ENCODE data around the gene CMSS1.
A peak's percentile ranks its signal among the peaks of the same experiment; 100 is the strongest.

CMSS1 gene

GRCh38 chr3:100105501-100105900 lies 287.8 kb downstream of the CMSS1 start:
- no peak for DNase-seq (ENCODE audit: low read depth, low spot score)

GRCh38 chr3:100106094-100106493 lies 288.4 kb downstream of the CMSS1 start:
- DNase-seq (ENCODE audit: low read depth, low spot score) = no peak

- DNase-seq (ENCODE audit: low read depth, low spot score) = no peak
Measured at GRCh38 chr3:100106531-100107141, 289.0 kb downstream of the CMSS1 start.

- DNase-seq (ENCODE audit: low read depth, low spot score) = no peak
Measured at GRCh38 chr3:100107221-100107814, 289.7 kb downstream of the CMSS1 start.

- DNase-seq (ENCODE audit: low read depth, low spot score) = no peak
Measured at GRCh38 chr3:100108464-100109079, 290.9 kb downstream of the CMSS1 start.

GRCh38 chr3:100110162-100110561 lies 292.5 kb downstream of the CMSS1 start:
- DNase-seq (ENCODE audit: low read depth, low spot score) = no peak

GRCh38 chr3:100111728-100112127 lies 294.1 kb downstream of the CMSS1 start:
- no peak for DNase-seq (ENCODE audit: low read depth, low spot score)

- no peak for DNase-seq (ENCODE audit: low read depth, low spot score)
Measured at GRCh38 chr3:100113723-100114412, 296.2 kb downstream of the CMSS1 start.

- DNase-seq (ENCODE audit: low read depth, low spot score) = peak; percentile 64
Measured at GRCh38 chr3:100114413-100115030, 296.9 kb downstream of the CMSS1 start, which contains the start of gene FILIP1L. TSS of gene FILIP1L (minus strand) at chr3:100114501.

GRCh38 chr3:100117093-100117492 lies 299.4 kb downstream of the CMSS1 start:
- DNase-seq (ENCODE audit: low read depth, low spot score) = no peak

- no peak for DNase-seq (ENCODE audit: low read depth, low spot score)
Measured at GRCh38 chr3:100120012-100120411, 302.4 kb downstream of the CMSS1 start.

- no peak for DNase-seq (ENCODE audit: low read depth, low spot score)
Measured at GRCh38 chr3:100120693-100121092, 303.0 kb downstream of the CMSS1 start.

- no peak for DNase-seq (ENCODE audit: low read depth, low spot score)
Measured at GRCh38 chr3:100122321-100122720, 304.7 kb downstream of the CMSS1 start.

- DNase-seq (ENCODE audit: low read depth, low spot score) = peak; percentile 42
Measured at GRCh38 chr3:100123112-100123511, 305.4 kb downstream of the CMSS1 start.

GRCh38 chr3:100124201-100124761 lies 306.6 kb downstream of the CMSS1 start:
- DNase-seq (ENCODE audit: low read depth, low spot score) = no peak

GRCh38 chr3:100125161-100125938 lies 307.7 kb downstream of the CMSS1 start:
- DNase-seq (ENCODE audit: low read depth, low spot score) = no peak

- peak; percentile 31 for DNase-seq (ENCODE audit: low read depth, low spot score)
Measured at GRCh38 chr3:100127792-100128191, 310.1 kb downstream of the CMSS1 start.

- DNase-seq (ENCODE audit: low read depth, low spot score) = no peak
Measured at GRCh38 chr3:100128565-100128964, 310.9 kb downstream of the CMSS1 start.

GRCh38 chr3:100129941-100130340 lies 312.3 kb downstream of the CMSS1 start:
- no peak for DNase-seq (ENCODE audit: low read depth, low spot score)

- DNase-seq (ENCODE audit: low read depth, low spot score) = no peak
Measured at GRCh38 chr3:100131241-100131640, 313.6 kb downstream of the CMSS1 start.

GRCh38 chr3:100136921-100137320 lies 319.3 kb downstream of the CMSS1 start:
- no peak for DNase-seq (ENCODE audit: low read depth, low spot score)
